Motor neuron (in vitro differentiated cells): ENCODE measurements around the gene FAM181A. TPM values are rescaled to one million over a fixed set of nuclear protein-coding genes. Genes with fewer than 3 reads are reported as not detected.

Experiments
- ATAC-seq, 8 experiments: fragments of 200-7000 bp; cut with Tn5 transposase; replicated peaks in 6 of 8; 2 replicates each; pipeline ENCODE4 v1.8.0; 2021; ENCODE audit warnings: mild to moderate bottlenecking in 8 of 8, moderate library complexity in 8 of 8
- H3K27ac ChIP-seq, 2 donors: fragments of 250-450 bp; sonication (Bioruptor Pico); 2 replicates each; pipeline ENCODE4 v1.9.0; 2021; ENCODE audit warnings: antibody characterized with exemption in 2 of 2, mild to moderate bottlenecking in 2 of 2, moderate library complexity in 1 of 2
- H3K4me1 ChIP-seq, 2 donors: fragments of 250-450 bp; sonication (Bioruptor Pico); replicated peaks in 1 of 2; 2 replicates each; pipeline ENCODE4 v1.6.1; 2021; ENCODE audit warnings: antibody characterized with exemption in 2 of 2, mild to moderate bottlenecking in 2 of 2, moderate library complexity in 1 of 2
- H3K4me3 ChIP-seq, 5 donors: fragments of 250-450 bp; sonication (Bioruptor Pico); 2 replicates each; pipeline ENCODE4 v1.9.0; 2021; ENCODE audit warnings: antibody characterized with exemption in 5 of 5, mild to moderate bottlenecking in 5 of 5, moderate library complexity in 4 of 5
- WGBS, 10 experiments: fragments of 450-650 bp; shearing (Covaris generic); methylation state at CpG; one replicate each; pipeline ENCODE4 v1.0.0; 2022; 5-methylcytosine and 5-hydroxymethylcytosine counted together
- in situ Hi-C, 9 experiments: fragments of 400-800 bp; cut with MboI; loops; one replicate each; pipeline ENCODE4 v1.15.0; 2021; ENCODE audit warnings: low sequenced_read_pairs in 9 of 9, low pct_unique_long_range_greater_than_20kb in 2 of 9; ENCODE audit not compliant: unreplicated experiment in 9 of 9
- total RNA-seq, 8 experiments: library from RNA; unstranded; fragments of 300-600 nt; gene quantifications; 2 replicates each; pipeline versions ENCODE4 v1.2.3 to v1.2.4, GENCODE V29; 2022

The FAM181A gene
- total RNA-seq, 8 experiments from 2014 or later, result 8.9 to 29.9 (median 9.9) TPM; not detected in 3

DNA sequence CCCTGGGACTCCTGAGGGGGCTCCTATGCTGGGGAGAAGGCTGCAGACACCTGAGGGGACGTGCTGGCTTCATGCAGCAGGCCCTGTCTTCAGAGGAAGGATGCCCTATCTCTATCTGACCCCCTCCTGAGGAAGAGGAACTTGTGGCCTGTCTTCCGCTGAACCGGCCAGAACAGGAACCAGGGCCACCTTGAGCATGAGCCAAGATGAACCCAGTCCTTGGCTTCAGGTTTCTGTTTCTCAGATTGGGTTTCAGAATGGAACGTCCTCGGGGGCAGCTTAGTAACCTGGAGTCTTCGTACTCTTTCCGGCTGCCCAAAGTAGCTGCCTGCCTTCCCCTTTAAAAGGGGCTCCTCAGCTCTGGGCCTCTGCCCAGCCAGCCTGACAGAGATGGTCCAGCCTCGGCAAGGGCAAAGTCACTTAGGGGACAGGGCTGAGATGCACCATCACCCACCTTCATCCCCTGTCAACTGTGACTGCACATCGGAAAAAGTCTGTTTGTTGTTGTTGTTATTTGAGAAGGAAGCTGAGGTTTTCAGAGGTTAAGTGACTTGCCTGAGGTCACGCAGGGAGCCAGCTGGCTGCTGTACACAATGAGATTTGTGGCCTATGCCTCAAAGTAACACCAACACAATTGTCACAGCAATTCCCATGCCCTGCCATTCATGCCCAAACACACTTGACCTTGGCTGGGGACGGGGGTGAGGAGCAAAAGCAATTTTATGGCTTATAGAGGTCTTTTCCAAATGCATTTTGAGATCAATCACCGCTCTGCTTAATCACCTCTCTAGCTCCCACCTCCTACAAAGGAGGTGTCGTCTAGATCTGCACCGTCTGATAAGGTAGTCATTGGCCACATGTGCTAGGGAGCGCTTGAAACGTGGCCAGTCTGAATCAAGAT is 35.8 kb downstream of the FAM181A start:
- Histone ChIP-seq H3K4me3 (no peak overlapping the region), H3K4me1 (peaks cover 16 to 30% of the 10 kb centered on the region in 2 donors), H3K27ac (no peak overlapping the region)
- in situ Hi-C loops, result no loop called here
- WGBS, 10 experiments, result 60 to 90% (median 82%) methylated on average over 1 to 7 of the region's 16 CpGs; no CpG with 5 or more reads in 2 of the 10 experiments
- no peak for ATAC-seq

DNA sequence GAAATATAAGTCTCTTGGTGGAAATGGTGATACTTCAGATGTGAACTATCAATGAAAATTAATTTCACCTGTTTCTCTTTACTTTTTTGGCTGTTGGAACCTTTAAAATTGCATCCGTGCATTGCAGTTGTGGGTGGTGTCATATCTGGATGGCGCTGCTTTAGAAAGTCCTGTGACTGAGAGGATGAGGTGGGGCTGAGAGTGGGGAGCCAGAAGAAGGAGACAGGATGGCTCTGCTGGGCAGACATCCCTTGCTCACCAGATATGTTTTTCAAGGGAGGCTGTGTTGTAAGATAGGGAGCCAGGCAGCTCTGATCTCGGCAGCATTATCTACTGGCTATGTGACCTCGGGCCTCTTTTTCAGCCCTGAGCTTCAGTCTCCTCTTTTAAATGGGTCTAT is 36.5 kb downstream of the FAM181A start:
- no peak for ATAC-seq
- peaks cover 9 to 26% of the 10 kb centered on the region in 2 donors for H3K4me1 ChIP-seq
- in situ Hi-C loops, result no loop called here
- WGBS, 10 experiments, result 69 to 94% (median 81%) methylated on average over 2 to 4 of the region's 4 CpGs; no CpG with 5 or more reads in 2 of the 10 experiments
- H3K4me3 ChIP-seq, result no peak overlapping the region
- H3K27ac ChIP-seq, result no peak overlapping the region

DNA sequence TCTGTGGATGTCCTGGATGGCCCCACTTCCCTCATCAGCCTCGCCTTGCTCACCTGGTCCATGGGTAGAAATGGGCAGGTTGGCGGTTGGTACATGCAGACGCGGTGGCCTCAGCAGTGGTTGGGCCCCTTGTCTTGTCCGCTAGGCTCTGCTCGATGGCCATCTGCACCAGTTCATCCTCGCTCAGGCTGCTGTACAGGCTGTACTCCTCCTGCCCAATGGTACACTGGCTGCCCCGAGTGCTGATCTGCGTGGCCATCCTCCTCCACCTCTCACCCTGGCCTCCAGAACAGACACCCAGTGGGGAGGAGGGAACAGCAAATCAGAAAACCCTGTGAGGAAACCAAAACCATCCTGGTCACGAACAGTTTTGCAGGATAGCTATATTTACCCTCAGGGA is 37.1 kb downstream of the FAM181A start:
- H3K4me3 ChIP-seq, result no peak overlapping the region
- in situ Hi-C loops, result no loop called here
- H3K27ac ChIP-seq, result no peak overlapping the region
- peaks cover 6 to 21% of the 10 kb centered on the region in 2 donors for H3K4me1 ChIP-seq
- 71 to 94% (median 86%) methylated on average over 1 to 8 of the region's 10 CpGs; no CpG with 5 or more reads in 5 of the 10 experiments for WGBS, 10 experiments
- no peak for ATAC-seq

DNA sequence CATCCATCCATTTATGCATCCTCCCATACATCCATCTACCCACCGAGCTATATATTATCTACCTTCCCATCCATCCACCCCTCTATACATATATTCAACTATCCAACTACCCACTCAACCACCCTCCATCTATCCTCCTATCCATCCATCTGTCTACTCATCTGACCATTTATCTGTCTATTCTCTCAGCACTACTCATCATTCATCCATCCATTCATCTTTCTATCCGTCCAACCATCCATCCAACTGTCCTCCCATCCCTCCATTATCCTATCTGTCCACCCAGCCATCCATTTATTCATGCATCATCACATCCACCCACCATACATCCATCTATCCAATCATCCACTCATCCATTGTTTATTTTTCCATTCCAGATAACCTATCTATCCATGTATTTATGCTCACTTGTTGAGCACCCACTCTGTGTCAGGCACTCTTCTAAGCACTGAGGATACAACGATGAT is 37.7 kb downstream of the FAM181A start:
- H3K4me3 ChIP-seq, result no peak overlapping the region
- peaks cover 2 to 15% of the 10 kb centered on the region in 2 donors for H3K4me1 ChIP-seq
- no peak for ATAC-seq
- 50 to 100% (median 87%) methylated on average over 1 to 3 of the region's 3 CpGs for WGBS, 10 experiments
- in situ Hi-C loops, result no loop called here
- no peak overlapping the region for H3K27ac ChIP-seq

DNA sequence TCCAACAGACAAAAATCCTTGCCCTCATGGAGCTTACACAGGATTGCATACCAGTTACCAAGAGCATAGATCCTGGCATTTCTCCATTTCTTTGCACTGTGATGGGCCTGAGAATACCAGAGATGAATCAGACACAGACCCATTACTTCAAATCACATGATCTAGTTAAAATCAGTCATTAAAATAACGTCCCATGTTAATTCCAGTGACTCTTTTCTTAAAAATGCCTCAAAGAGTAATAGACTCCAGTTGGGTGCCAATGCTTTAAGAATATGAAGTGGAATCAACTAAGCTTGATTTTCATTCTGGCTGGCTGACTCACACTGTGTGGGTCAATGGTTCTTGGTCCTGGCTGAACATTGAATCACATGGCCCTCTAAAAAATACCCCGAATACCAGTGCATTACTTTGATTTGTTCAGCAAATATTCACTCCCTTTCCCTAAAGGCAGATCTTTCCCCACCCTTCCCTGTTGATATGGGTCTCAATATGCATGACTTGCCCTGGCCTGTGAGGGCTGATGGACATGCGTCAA is 38.2 kb downstream of the FAM181A start:
- ATAC-seq, result peak in 4 of 8 experiments; percentile 23 to 93 (median 58)
- Histone ChIP-seq H3K4me1 (peaks cover 2 to 13% of the 10 kb centered on the region in 2 donors), H3K4me3 (no peak overlapping the region), H3K27ac (no peak overlapping the region)
- in situ Hi-C loops, result no loop called here
- WGBS, 10 experiments, result 0 to 83% (median 40%) methylated on average over 1 to 2 of the region's 3 CpGs; no CpG with 5 or more reads in 4 of the 10 experiments

DNA sequence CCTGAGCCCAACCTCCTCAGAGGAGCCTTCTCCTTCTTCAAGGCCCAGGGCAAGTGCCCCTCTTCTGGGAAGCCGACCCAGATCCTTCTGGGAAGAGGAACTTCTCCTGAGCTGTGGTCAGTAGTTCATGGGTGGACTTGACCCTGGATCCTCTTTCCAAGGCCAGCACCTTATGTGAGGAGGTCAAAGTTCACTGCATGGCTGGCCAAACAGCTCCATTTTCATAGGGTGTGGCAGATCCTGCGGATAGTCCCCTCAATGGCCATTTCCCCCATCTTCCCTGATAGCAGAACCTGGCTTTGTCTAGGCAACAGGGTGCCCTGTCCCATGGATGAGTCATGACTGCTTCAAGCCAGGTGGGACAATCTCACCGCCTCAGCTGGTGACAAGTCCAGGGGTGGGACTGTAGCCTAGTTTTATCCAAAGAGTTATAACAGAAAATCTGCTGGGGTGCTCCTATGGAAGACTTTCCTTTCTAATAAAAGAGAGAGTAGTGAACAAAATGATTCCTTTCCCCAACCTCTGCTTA is 38.9 kb downstream of the FAM181A start:
- H3K27ac ChIP-seq, result no peak overlapping the region
- in situ Hi-C loops, result no loop called here
- no peak for ATAC-seq
- no peak overlapping the region for H3K4me3 ChIP-seq
- H3K4me1 ChIP-seq, result peaks cover 2 to 15% of the 10 kb centered on the region in 2 donors
- WGBS, 10 experiments, result 86 to 100% (median 100%) methylated on average over 1 to 2 of the region's 3 CpGs; no CpG with 5 or more reads in 4 of the 10 experiments

DNA sequence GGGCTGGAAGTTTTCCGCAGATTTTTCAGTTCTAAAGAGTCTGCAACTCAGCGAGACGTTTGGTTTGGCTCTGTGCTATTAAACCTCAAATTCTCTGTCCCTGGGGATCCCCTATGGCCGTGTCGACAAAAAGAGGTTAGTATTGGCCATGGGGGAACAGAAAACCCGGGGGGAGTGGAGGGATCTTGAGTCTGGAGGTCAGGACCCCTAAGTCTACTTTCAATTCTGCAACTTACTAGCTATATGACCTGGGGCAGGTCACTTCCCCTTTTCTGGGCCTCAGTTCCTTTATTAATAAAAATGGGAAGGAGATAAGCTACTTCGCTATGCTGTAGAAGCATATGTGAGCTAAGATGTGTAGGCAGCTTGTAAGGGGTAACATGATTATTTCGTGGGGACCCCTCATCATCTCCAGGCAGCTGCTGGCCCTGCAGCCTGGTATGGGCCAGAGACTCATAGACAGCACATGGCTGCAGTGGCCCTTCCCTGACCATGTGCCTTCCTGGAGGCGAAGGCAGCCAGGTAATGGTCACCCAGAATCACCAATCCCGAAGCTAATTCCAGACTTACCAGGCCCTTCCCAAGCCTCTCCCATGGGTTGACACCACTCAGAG is 40.6 kb downstream of the FAM181A start:
- no peak for ATAC-seq
- in situ Hi-C loops, result no loop called here
- 68 to 100% (median 84%) methylated on average over 1 to 7 of the region's 10 CpGs; no CpG with 5 or more reads in 2 of the 10 experiments for WGBS, 10 experiments
- Histone ChIP-seq H3K27ac (no peak overlapping the region), H3K4me3 (no peak overlapping the region), H3K4me1 (peaks cover 2 to 18% of the 10 kb centered on the region in 2 donors)

DNA sequence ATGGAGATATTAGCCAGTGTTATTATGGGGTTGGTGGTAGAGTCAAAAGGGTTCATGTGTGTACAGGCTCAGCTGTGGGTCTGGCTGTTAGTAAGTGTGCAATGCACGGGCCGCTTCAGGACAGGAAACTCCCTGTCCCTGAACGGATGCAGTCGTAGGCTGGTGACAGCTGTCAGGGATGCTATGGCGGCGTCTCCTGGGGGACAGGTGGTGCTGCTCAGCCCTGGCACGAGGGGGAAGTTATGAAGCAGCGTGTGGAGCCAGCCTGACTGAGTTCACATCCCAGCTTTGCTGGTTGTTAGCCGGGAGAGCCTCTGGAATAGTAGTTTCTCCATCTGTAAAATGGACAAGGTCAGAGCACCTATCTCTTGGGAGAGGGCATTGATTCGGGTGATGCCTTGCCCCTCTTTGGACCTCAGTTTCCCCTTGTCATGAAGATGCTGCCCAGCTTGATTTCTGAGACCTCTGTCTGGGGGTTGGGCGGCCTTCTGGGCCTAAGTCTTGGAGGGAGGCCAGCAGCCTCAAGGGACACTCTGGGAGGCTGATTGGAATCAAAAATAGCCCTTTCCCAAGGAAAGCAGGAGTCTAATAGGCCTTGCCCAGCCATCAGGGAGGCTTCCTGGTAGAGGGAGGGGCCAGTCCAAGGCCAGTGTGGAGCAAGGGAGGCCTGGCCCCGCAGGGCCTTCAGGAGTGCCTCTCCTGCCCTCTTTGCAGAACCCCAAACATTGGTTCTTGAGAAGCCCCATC is 42.1 kb downstream of the FAM181A start:
- no peak for ATAC-seq
- Histone ChIP-seq H3K4me3 (no peak overlapping the region), H3K27ac (no peak overlapping the region), H3K4me1 (peaks cover 0 to 5% of the 10 kb centered on the region in 2 donors)
- 60 to 93% (median 86%) methylated on average over 1 to 5 of the region's 12 CpGs; no CpG with 5 or more reads in 3 of the 10 experiments for WGBS, 10 experiments
- in situ Hi-C loops, result no loop called here

DNA sequence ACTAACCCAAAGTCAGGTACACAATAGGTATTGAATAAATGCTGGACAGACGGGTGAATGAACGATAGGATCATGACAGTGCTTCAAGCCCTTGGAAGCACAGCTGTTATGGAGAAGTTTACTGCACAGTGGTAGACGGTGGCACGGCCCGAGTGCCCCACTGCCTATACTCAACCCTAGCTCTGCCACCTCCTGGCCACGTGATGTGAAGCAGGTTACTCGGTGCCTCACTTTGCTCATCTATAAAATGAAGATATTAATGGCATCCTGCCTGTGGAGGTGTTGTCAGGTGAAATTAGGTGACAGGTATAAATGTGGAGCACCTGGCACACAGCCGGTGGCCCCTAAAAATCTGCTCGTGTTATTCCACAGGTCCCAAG is 43.4 kb downstream of the FAM181A start:
- peaks cover 0 to 5% of the 10 kb centered on the region in 2 donors for H3K4me1 ChIP-seq
- in situ Hi-C loops, result no loop called here
- no peak overlapping the region for H3K4me3 ChIP-seq
- H3K27ac ChIP-seq, result no peak overlapping the region
- 20 to 100% (median 78%) methylated on average over 1 to 5 of the region's 9 CpGs; no CpG with 5 or more reads in 4 of the 10 experiments for WGBS, 10 experiments
- peak in 7 of 8 experiments; percentile 44 to 67 (median 57) for ATAC-seq

DNA sequence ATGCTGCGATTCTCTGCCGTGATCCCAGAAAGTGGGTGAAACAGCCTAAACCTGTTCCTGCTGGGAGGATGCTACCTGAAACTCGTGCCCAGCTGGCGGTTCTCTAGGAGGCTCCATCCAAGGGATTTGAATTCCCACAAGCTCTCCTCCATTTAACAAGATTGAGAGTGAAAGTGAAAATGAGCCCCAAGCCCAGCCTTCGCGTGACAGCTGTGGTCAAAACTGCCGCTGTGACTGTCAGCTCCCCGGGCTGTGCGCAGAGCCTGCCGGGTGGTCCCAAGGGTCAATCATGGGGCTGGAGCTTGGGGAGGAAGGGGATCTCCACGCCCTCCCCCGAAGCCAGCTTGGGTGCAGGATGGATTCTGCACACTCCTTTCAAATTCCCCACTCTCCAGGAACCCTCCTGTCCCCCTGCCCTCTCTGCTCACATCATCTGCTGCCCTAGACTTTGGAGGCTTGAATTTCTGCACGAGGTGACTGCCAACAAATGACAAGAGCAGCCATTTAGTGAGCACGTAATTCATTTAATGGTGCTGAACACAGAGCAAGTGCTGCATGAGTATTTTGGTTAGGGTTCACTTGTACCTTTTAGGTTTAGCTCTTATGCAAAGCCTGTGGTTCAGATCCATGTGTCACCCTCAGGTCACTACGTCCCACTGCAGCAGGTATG is 44.0 kb downstream of the FAM181A start:
- WGBS, 10 experiments, result 14 to 84% (median 71%) methylated on average over 1 to 10 of the region's 15 CpGs; no CpG with 5 or more reads in 3 of the 10 experiments
- Histone ChIP-seq H3K4me1 (peaks cover 0 to 5% of the 10 kb centered on the region in 2 donors), H3K27ac (no peak overlapping the region), H3K4me3 (no peak overlapping the region)
- peak in 5 of 8 experiments; percentile 21 to 66 (median 43) for ATAC-seq
- in situ Hi-C loops, result no loop called here

DNA sequence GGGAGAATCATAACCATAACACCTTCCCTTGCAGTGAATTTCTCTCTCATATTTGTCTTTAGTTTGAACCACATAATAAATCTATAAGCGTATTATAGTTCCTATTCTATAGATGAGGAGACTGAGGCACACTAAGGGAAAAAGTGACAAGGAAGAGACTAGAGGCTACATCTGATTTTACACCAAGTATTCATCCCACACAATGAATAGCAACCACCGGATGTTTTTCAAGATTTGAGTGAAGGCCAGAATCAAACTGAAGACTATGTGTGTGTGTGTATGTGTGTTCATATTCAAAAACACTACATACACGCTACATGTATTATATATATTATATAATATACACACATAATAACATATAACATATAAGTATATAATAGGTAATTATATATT is 44.5 kb downstream of the FAM181A start:
- 50 to 100% (median 92%) methylated on average over 1 to 3 of the region's 3 CpGs; no CpG with 5 or more reads in 1 of the 10 experiments for WGBS, 10 experiments
- H3K27ac ChIP-seq, result no peak overlapping the region
- in situ Hi-C loops, result no loop called here
- no peak for ATAC-seq
- peaks cover 5% of the 10 kb centered on the region in 2 donors for H3K4me1 ChIP-seq
- no peak overlapping the region for H3K4me3 ChIP-seq
